DND-41 (cell line): Measurements from ENCODE around the gene C9orf85.

Experiments used
- CTCF ChIP-seq: IDR thresholded peaks from 2 replicates; pipeline ENCODE4 v1.5.1; 2012; ENCODE audit warnings: borderline replicate concordance, low read length, moderate library complexity, mild to moderate bottlenecking; ENCODE audit not compliant: poor library complexity, severe bottlenecking; ENCODE audit errors: extremely low read depth
- EZH2 ChIP-seq: IDR thresholded peaks from 3 replicates; pipeline ENCODE4 v1.6.1; 2012; ENCODE audit warnings: borderline replicate concordance, low read depth, mild to moderate bottlenecking, moderate library complexity, low read length, inconsistent platforms; ENCODE audit not compliant: severe bottlenecking

- TF ChIP-seq CTCF: no peak
- no peak for TF ChIP-seq EZH2
Measured at GRCh38 chr9:71977003-71977402, 65.6 kb downstream of the C9orf85 start.
